GM23338 (cell line): Measurements from ENCODE around the gene ANKHD1. TPM values are rescaled to one million over a fixed set of nuclear protein-coding genes. Genes with fewer than 3 reads are reported as not detected.

Source experiments
- ATAC-seq: fragments of 200-7000 bp; cut with Tn5 transposase; 3 replicates; pipeline ENCODE4 v1.9.1; 2020
- DNase-seq: peaks from one replicate; pipeline ENCODE4 v3.0.0-alpha.2; 2015; ENCODE audit warnings: low spot score
- H2AFZ ChIP-seq: fragments of 200-600 bp; sonication (generic); 2 replicates; pipeline ENCODE4 v1.8.0; 2016; ENCODE audit warnings: antibody characterized with exemption, mild to moderate bottlenecking, moderate library complexity
- H3F3A ChIP-seq: fragments of 200-600 bp; sonication (generic); replicated peaks from 2 replicates; pipeline ENCODE4 v1.8.0; 2017; ENCODE audit warnings: antibody characterized with exemption, mixed run types, low read depth
- H3K27ac ChIP-seq: fragments of 200-600 bp; sonication (generic); 2 replicates; pipeline ENCODE4 v1.6.1; 2016; ENCODE audit warnings: low read depth
- H3K27me3 ChIP-seq: fragments of 200-600 bp; sonication (generic); 2 replicates; pipeline ENCODE4 v1.8.0; 2016; ENCODE audit warnings: mild to moderate bottlenecking, mixed run types, moderate library complexity; ENCODE audit not compliant: insufficient read depth
- H3K36me3 ChIP-seq: fragments of 200-600 bp; sonication (generic); 2 replicates; pipeline ENCODE4 v1.8.0; 2016; ENCODE audit warnings: mild to moderate bottlenecking; ENCODE audit not compliant: insufficient read depth
- H3K4me1 ChIP-seq: fragments of 200-600 bp; sonication (generic); 2 replicates; pipeline ENCODE4 v1.8.0; 2016; ENCODE audit warnings: mild to moderate bottlenecking, moderate library complexity; ENCODE audit not compliant: insufficient read depth
- H3K4me2 ChIP-seq: fragments of 200-600 bp; sonication (generic); 2 replicates; pipeline ENCODE4 v1.7.1; 2017; ENCODE audit warnings: mixed run types
- H3K4me3 ChIP-seq: fragments of 200-600 bp; sonication (generic); 2 replicates; pipeline ENCODE4 v1.6.1; 2016; ENCODE audit warnings: mixed run types
- H3K79me2 ChIP-seq: fragments of 200-600 bp; sonication (generic); replicated peaks from 2 replicates; pipeline ENCODE4 v1.8.0; 2017; ENCODE audit warnings: mild to moderate bottlenecking; ENCODE audit not compliant: insufficient read depth
- H3K9me2 ChIP-seq: fragments of 200-600 bp; sonication (generic); 2 replicates; pipeline ENCODE4 v1.8.0; 2017; ENCODE audit not compliant: insufficient read depth
- H4K20me1 ChIP-seq: fragments of 200-600 bp; sonication (generic); replicated peaks from 2 replicates; pipeline ENCODE4 v1.8.0; 2017; ENCODE audit warnings: mild to moderate bottlenecking; ENCODE audit not compliant: insufficient read depth
- H3K27ac Mint-ChIP-seq: 2 replicates; pipeline ENCODE4 v1.8.0; 2020; ENCODE audit warnings: inconsistent platforms, mild to moderate bottlenecking, moderate library complexity, mixed read lengths
- H3K27me3 Mint-ChIP-seq: 3 replicates; pipeline ENCODE4 v1.8.0; 2022; ENCODE audit warnings: low read depth, mild to moderate bottlenecking, moderate library complexity, mixed read lengths, inconsistent platforms; ENCODE audit not compliant: insufficient read depth, poor library complexity
- H3K36me3 Mint-ChIP-seq: 3 replicates; pipeline ENCODE4 v1.8.0; 2021; ENCODE audit warnings: low read depth, mild to moderate bottlenecking, inconsistent platforms, moderate library complexity, mixed read lengths
- H3K4me1 Mint-ChIP-seq: 3 replicates; pipeline ENCODE4 v1.8.0; 2020; ENCODE audit warnings: mild to moderate bottlenecking, inconsistent platforms, mixed read lengths
- H3K4me3 Mint-ChIP-seq: 3 replicates; pipeline ENCODE4 v1.8.0; 2021; ENCODE audit warnings: moderate library complexity, mild to moderate bottlenecking, inconsistent platforms, mixed read lengths
- H3K9me3 Mint-ChIP-seq: 3 replicates; pipeline ENCODE4 v1.8.0; 2020; ENCODE audit warnings: moderate library complexity, mild to moderate bottlenecking, inconsistent platforms, mixed read lengths
- CREB1 ChIP-seq: fragments of 250-450 bp; sonication (Bioruptor Pico); IDR thresholded peaks from 2 replicates; pipeline ENCODE4 v1.5.0; 2020; ENCODE audit warnings: low read depth, mild to moderate bottlenecking, moderate library complexity
- CTCF ChIP-seq, 2 experiments: fragments of 200-600 bp in 1 of 2; sonication (generic) in 1 of 2; conservative IDR thresholded peaks; 2 replicates each; pipeline versions ENCODE4 v1.5.1 to v1.6.1; 2016 to 2017; ENCODE audit warnings: antibody characterized with exemption in 2 of 2, low read depth in 2 of 2, mild to moderate bottlenecking in 2 of 2, moderate library complexity in 1 of 2
- ETS1 ChIP-seq: IDR thresholded peaks from 2 replicates; pipeline ENCODE4 v1.6.1; 2016; ENCODE audit warnings: antibody characterized with exemption
- EZH2 ChIP-seq: fragments of 200-600 bp; sonication (generic); IDR thresholded peaks from one replicate; pipeline ENCODE4 v1.8.0; 2017; ENCODE audit warnings: antibody characterized with exemption, mild to moderate bottlenecking, low read depth; ENCODE audit not compliant: unreplicated experiment
- EZH2phosphoT487 ChIP-seq: fragments of 200-600 bp; sonication (generic); IDR thresholded peaks from one replicate; pipeline ENCODE4 v1.8.1; 2018; ENCODE audit warnings: antibody characterized with exemption; ENCODE audit not compliant: unreplicated experiment
- JUNB ChIP-seq: IDR thresholded peaks from one replicate; pipeline ENCODE4 v1.6.1; 2016; ENCODE audit warnings: antibody characterized with exemption; ENCODE audit not compliant: unreplicated experiment
- NANOG ChIP-seq: IDR thresholded peaks from 2 replicates; pipeline ENCODE4 v1.6.1; 2016; ENCODE audit warnings: antibody characterized with exemption, borderline replicate concordance
- POLR2AphosphoS5 ChIP-seq: IDR thresholded peaks from 2 replicates; pipeline ENCODE4 v1.6.1; 2016; ENCODE audit warnings: antibody characterized with exemption, low read depth
- REST ChIP-seq: IDR thresholded peaks from one replicate; pipeline ENCODE4 v1.6.1; 2018; ENCODE audit warnings: antibody characterized with exemption; ENCODE audit not compliant: unreplicated experiment
- STAT1 ChIP-seq: IDR thresholded peaks from one replicate; pipeline ENCODE4 v1.6.1; 2016; ENCODE audit warnings: antibody characterized with exemption; ENCODE audit not compliant: unreplicated experiment
- ZNF114 ChIP-seq: fragments of 250-450 bp; sonication (Bioruptor Pico); IDR thresholded peaks from 2 replicates; pipeline ENCODE4 v1.5.0; 2020; ENCODE audit warnings: mild to moderate bottlenecking, moderate library complexity
- ZNF331 ChIP-seq: fragments of 250-450 bp; sonication (Bioruptor Pico); IDR thresholded peaks from 2 replicates; pipeline ENCODE4 v1.5.0; 2020; ENCODE audit warnings: low read depth, mild to moderate bottlenecking, moderate library complexity
- ZNF462 ChIP-seq: fragments of 250-450 bp; sonication (Bioruptor Pico); IDR thresholded peaks from 2 replicates; pipeline ENCODE4 v1.5.0; 2020; ENCODE audit warnings: mild to moderate bottlenecking, moderate library complexity
- polyA plus RNA-seq: library from polyadenylated mRNA; unstranded; fragments of >200 nt; fragmentation: Nextera tagmentation; extraction: Ambion mirVana; gene quantifications from 2 replicates; pipeline ENCODE4 v1.2.1, GENCODE V29; 2016
- total RNA-seq: library from RNA; depleted of rRNA; stranded (reverse); fragments of >200 nt; shearing (Covaris generic); gene quantifications from 2 replicates; pipeline ENCODE4 v1.2.3, GENCODE V29; 2014

The ANKHD1 gene
- total and polyA plus RNA-seq, 2 experiments from 2014 or later, result 73.0 to 119 TPM

GRCh38 chr5:140497897-140498296 is 96.3 kb downstream of the ANKHD1 start:
- Histone ChIP-seq H3K79me2 (no peaks in the 10 kb centered on the region; the same call in none of the 2 replicates), H3K27ac (no peak overlapping the region), H4K20me1 (peaks cover 5% of the 10 kb centered on the region; the same call in 1 of the 2 replicates), H3K4me1 (no peaks in the 10 kb centered on the region), H3F3A (no peaks in the 10 kb centered on the region), H3K9me2 (no peaks in the 10 kb centered on the region), H2AFZ (no peak overlapping the region), H3K27me3 (no peaks in the 10 kb centered on the region), H3K4me2 (no peak overlapping the region), H3K4me3 (no peak overlapping the region), H3K36me3 (peaks cover 8% of the 10 kb centered on the region)
- Mint-ChIP-seq H3K9me3 (no peaks in the 10 kb centered on the region), H3K27ac (no peak overlapping the region), H3K4me1 (no peaks in the 10 kb centered on the region), H3K36me3 (peaks cover 10% of the 10 kb centered on the region), H3K4me3 (no peak overlapping the region), H3K27me3 (no peaks in the 10 kb centered on the region)
- ATAC-seq (no peak), DNase-seq (no peak)
- TF ChIP-seq EZH2 (no peak), ZNF331 (CRISPR knock-in tag) (no peak), REST (no peak), POLR2AphosphoS5 (no peak), CTCF (conservative IDR thresholded peaks at IDR 0.05; ENCODE audit: low read depth in 2 of 2) (no peak), NANOG (no peak), JUNB (no peak), ZNF462 (CRISPR knock-in tag) (no peak), ETS1 (no peak), CREB1 (CRISPR knock-in tag) (no peak), ZNF114 (CRISPR knock-in tag) (no peak), EZH2phosphoT487 (no peak), STAT1 (no peak)
